Activated B cell treated with CpG ODN at 0.5 μM for 24 hours (primary cell): Measurements from ENCODE around the gene B4GALT2. TPM values are rescaled to one million over a fixed set of nuclear protein-coding genes. Genes with fewer than 3 reads are reported as not detected.

ENCODE experiments used
- ATAC-seq: fragments of 200-7000 bp; cut with Tn5 transposase; one replicate; pipeline ENCODE4 v1.10.0; 2021; ENCODE audit warnings: low read depth, mild to moderate bottlenecking, moderate library complexity
- CTCF ChIA-PET: fragments of 350-600 bp; sonication (Branson Sonifier 250); formaldehyde crosslinking; loops from one replicate; lab custom pipeline; 2021; ENCODE audit warnings: antibody characterized with exemption; lab: Charles Lee
- POLR2A ChIA-PET: fragments of 350-600 bp; sonication (Branson Sonifier 250); formaldehyde crosslinking; loops from one replicate; lab custom pipeline; 2021; ENCODE audit warnings: antibody characterized with exemption; lab: Charles Lee
- DNase-seq: peaks from one replicate; pipeline ENCODE4 v3.0.0; 2022
- H3K27ac Mint-ChIP-seq: one replicate; pipeline ENCODE4 v1.8.0; 2020; ENCODE audit warnings: mixed read lengths
- H3K27me3 Mint-ChIP-seq: one replicate; pipeline ENCODE4 v1.8.0; 2021; ENCODE audit warnings: mixed read lengths
- H3K36me3 Mint-ChIP-seq: one replicate; pipeline ENCODE4 v1.8.0; 2021; ENCODE audit warnings: low read depth, mixed read lengths
- H3K4me1 Mint-ChIP-seq: one replicate; pipeline ENCODE4 v1.8.0; 2021; ENCODE audit warnings: mixed read lengths
- H3K4me3 Mint-ChIP-seq: one replicate; pipeline ENCODE4 v1.8.0; 2020; ENCODE audit warnings: mild to moderate bottlenecking, mixed read lengths
- H3K9me3 Mint-ChIP-seq: one replicate; pipeline ENCODE4 v1.8.0; 2020; ENCODE audit warnings: mixed read lengths
- intact Hi-C: fragments of 100-400 bp; cut with micrococcal nuclease; formaldehyde crosslinking; loops from one replicate; pipeline ENCODE4 v1.15.1; 2024
- total RNA-seq: library from RNA; stranded (reverse); gene quantifications from 2 replicates; pipeline ENCODE4 v1.2.3, GENCODE V29; 2022
- TF ChIP-seq, protein P1 (sequence below): fragments of 200-600 bp; IDR thresholded peaks from one replicate; pipeline ENCODE4 v1.8.0; 2022; ENCODE audit warnings: antibody characterized with exemption, mild to moderate bottlenecking

Gene B4GALT2
- total RNA-seq, 1 donor from 2014 or later: 8.1 TPM

DNA sequence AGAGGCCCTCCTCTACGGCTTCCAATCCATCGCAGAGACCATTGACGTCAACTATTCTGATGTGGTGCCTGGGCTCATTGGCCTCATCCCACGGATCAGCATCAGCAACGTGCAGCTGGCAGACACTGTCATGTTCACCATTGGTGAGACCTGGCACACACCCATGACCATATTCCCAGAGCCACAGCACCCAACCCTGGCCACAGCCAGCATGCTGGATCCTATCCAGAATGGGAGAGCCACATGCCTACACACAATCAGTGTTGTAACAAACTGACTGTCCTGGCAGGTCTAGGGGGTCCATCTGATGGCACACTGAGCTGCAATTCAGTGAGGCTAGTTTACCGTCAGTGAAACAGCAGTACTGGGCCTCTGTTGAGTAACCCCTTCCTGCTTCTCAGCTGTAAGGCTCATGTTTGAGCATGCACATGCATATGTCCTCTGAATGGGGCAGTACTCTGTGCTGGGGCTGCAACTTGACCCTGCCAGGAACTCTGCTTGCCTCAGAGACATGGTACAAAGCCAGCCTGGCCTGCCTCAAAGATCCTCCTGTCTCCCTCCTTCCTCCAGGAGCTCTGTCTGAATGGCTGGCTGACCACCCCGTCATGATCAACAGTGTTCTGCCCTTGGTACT lies 21.5 kb upstream of the B4GALT2 start:
- POLR2A ChIA-PET: no interaction called here
- ATAC-seq: no peak
- no peak overlapping the region for H3K4me3 Mint-ChIP-seq
- no peak overlapping the region for H3K27ac Mint-ChIP-seq
- peaks cover 38% of the 10 kb centered on the region for H3K36me3 Mint-ChIP-seq
- no peaks in the 10 kb centered on the region for H3K9me3 Mint-ChIP-seq
- TF ChIP-seq, protein P1, sequence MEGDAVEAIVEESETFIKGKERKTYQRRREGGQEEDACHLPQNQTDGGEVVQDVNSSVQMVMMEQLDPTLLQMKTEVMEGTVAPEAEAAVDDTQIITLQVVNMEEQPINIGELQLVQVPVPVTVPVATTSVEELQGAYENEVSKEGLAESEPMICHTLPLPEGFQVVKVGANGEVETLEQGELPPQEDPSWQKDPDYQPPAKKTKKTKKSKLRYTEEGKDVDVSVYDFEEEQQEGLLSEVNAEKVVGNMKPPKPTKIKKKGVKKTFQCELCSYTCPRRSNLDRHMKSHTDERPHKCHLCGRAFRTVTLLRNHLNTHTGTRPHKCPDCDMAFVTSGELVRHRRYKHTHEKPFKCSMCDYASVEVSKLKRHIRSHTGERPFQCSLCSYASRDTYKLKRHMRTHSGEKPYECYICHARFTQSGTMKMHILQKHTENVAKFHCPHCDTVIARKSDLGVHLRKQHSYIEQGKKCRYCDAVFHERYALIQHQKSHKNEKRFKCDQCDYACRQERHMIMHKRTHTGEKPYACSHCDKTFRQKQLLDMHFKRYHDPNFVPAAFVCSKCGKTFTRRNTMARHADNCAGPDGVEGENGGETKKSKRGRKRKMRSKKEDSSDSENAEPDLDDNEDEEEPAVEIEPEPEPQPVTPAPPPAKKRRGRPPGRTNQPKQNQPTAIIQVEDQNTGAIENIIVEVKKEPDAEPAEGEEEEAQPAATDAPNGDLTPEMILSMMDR: no peak
- no peak for DNase-seq
- intact Hi-C loops: no loop called here
- H3K4me1 Mint-ChIP-seq: no peaks in the 10 kb centered on the region
- H3K27me3 Mint-ChIP-seq: no peaks in the 10 kb centered on the region
- CTCF ChIA-PET: no interaction called here

GRCh38 chr1:43958351-43959255 lies 20.4 kb upstream of the B4GALT2 start:
- H3K36me3 Mint-ChIP-seq: peaks cover 43% of the 10 kb centered on the region
- H3K27ac Mint-ChIP-seq: no peak overlapping the region
- intact Hi-C loops: no loop called here
- no peak overlapping the region for H3K4me3 Mint-ChIP-seq
- no peaks in the 10 kb centered on the region for H3K27me3 Mint-ChIP-seq
- no peaks in the 10 kb centered on the region for H3K9me3 Mint-ChIP-seq
- DNase-seq (no peak), ATAC-seq (no peak)
- TF ChIP-seq, protein P1: no peak
- ChIA-PET POLR2A (no interaction called here), CTCF (no interaction called here)
- H3K4me1 Mint-ChIP-seq: no peaks in the 10 kb centered on the region

GRCh38 chr1:43960798-43961197 lies 18.2 kb upstream of the B4GALT2 start:
- Mint-ChIP-seq H3K27me3 (no peaks in the 10 kb centered on the region), H3K36me3 (peaks cover 43% of the 10 kb centered on the region), H3K4me3 (no peak overlapping the region), H3K27ac (no peak overlapping the region), H3K9me3 (no peaks in the 10 kb centered on the region), H3K4me1 (no peaks in the 10 kb centered on the region)
- DNase-seq (no peak), ATAC-seq (no peak)
- ChIA-PET CTCF (no interaction called here), POLR2A (no interaction called here)
- intact Hi-C loops: no loop called here
- TF ChIP-seq, protein P1: no peak

- ATAC-seq: no peak
These were observed 17.3 kb upstream of the B4GALT2 start for GRCh38 chr1:43961692-43962091.

DNA sequence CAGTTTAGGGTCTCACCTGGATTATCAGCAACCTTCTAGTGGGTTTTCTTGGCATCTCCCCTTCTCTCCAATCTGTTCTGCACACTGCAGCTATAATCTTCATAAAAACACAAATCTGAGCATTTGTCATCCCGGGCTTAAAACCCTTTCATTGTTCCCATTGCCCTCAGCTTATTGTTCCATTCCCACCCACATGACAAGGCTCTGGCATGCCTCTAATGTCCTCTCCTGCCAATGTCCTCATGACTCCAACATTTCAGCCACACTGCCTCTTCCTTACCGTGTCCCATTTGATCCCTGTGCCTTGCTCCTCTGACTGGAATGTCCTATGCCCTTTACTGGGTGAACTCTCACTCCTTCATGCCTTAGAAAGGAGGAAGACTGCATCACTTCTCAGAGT lies 16.7 kb upstream of the B4GALT2 start:
- Mint-ChIP-seq H3K9me3 (no peaks in the 10 kb centered on the region), H3K4me1 (no peaks in the 10 kb centered on the region), H3K36me3 (peaks cover 39% of the 10 kb centered on the region), H3K4me3 (no peak overlapping the region), H3K27ac (no peak overlapping the region), H3K27me3 (no peaks in the 10 kb centered on the region)
- CTCF ChIA-PET: no interaction called here
- POLR2A ChIA-PET: no interaction called here
- ATAC-seq (no peak), DNase-seq (no peak)
- TF ChIP-seq, protein P1: no peak
- intact Hi-C loops: no loop called here

More at GRCh38 chr1:43961692-43962091, 17.3 kb upstream of the B4GALT2 start:
- TF ChIP-seq, protein P1: no peak
- ChIA-PET CTCF (no interaction called here), POLR2A (no interaction called here)
- H3K9me3 Mint-ChIP-seq: no peaks in the 10 kb centered on the region
- intact Hi-C loops: no loop called here
- no peak for DNase-seq
- no peak overlapping the region for H3K27ac Mint-ChIP-seq
- no peaks in the 10 kb centered on the region for H3K4me1 Mint-ChIP-seq
- H3K4me3 Mint-ChIP-seq: no peak overlapping the region
- peaks cover 43% of the 10 kb centered on the region for H3K36me3 Mint-ChIP-seq
- no peaks in the 10 kb centered on the region for H3K27me3 Mint-ChIP-seq
